HepG2 (cell line): Measurements from ENCODE around the gene UGT1A7.
"Not testable (repeated sequence)": the region's sequence is repeated elsewhere in the genome, so short reads cannot be mapped to it uniquely, and the experiment has no call there.

Experiments
- AKNA ChIP-seq: sonication (generic); formaldehyde crosslinking; IDR thresholded peaks from 2 replicates; pipeline ENCODE4 v1.4.0; 2020; ENCODE audit warnings: missing genetic modification reagents, borderline replicate concordance
- MXD4 ChIP-seq: IDR thresholded peaks from 2 replicates; pipeline ENCODE4 v1.6.1; 2016; ENCODE audit warnings: mild to moderate bottlenecking, missing biosample characterization, missing genetic modification reagents
- POLR2A ChIP-seq, 2 experiments: IDR thresholded peaks; 2 replicates each; pipeline ENCODE4 v1.6.1; 2011; ENCODE audit warnings: low read depth in 2 of 2, low read length in 2 of 2, mild to moderate bottlenecking in 1 of 2, moderate library complexity in 1 of 2; ENCODE audit not compliant: insufficient read depth in 1 of 2
- RFX1 ChIP-seq: fragments of 450-650 bp; IDR thresholded peaks from 2 replicates; pipeline ENCODE4 v1.6.1; 2017
- SNRNP70 ChIP-seq: fragments of 200-400 bp; formaldehyde crosslinking; IDR thresholded peaks from 2 replicates; pipeline ENCODE4 v1.6.1; 2017; ENCODE audit warnings: mild to moderate bottlenecking, low read depth, low read length, moderate library complexity
- ZBTB40 ChIP-seq, 2 experiments: fragments of 450-650 bp in 1 of 2; sonication (generic) in 1 of 2; formaldehyde crosslinking in 1 of 2; IDR thresholded peaks; 2 replicates each; pipeline versions ENCODE4 v1.6.1 to v1.8.0; 2016 to 2022; ENCODE audit warnings: antibody characterized with exemption in 1 of 2, mild to moderate bottlenecking in 1 of 2, missing genetic modification reagents in 1 of 2
- ZNF672 ChIP-seq: sonication (generic); formaldehyde crosslinking; IDR thresholded peaks from 2 replicates; pipeline ENCODE4 v1.8.1; 2022; ENCODE audit warnings: missing genetic modification reagents
- ZXDC ChIP-seq: sonication (generic); formaldehyde crosslinking; IDR thresholded peaks from 2 replicates; pipeline ENCODE4 v1.5.0; 2020; ENCODE audit warnings: mild to moderate bottlenecking, missing genetic modification reagents

GRCh38 chr2:233745838-233746237, 64.1 kb downstream of the UGT1A7 start:
- TF ChIP-seq MXD4 (CRISPR knock-in tag); ZNF672 (CRISPR knock-in tag); SNRNP70; RFX1; ZXDC (CRISPR knock-in tag); ZBTB40 (IDR thresholded peaks at IDR 0.05); ZBTB40 (CRISPR knock-in tag; IDR thresholded peaks at IDR 0.05); POLR2A (IDR thresholded peaks at IDR 0.05; ENCODE audit: insufficient read depth in 1 of 2, low read depth in 2 of 2, low read length in 2 of 2); AKNA (CRISPR knock-in tag): not testable (repeated sequence)
